ENCODE results near the gene RFC5. TPM values are rescaled to one million over a fixed set of nuclear protein-coding genes. Genes with fewer than 3 reads are reported as not detected.
"Not testable (repeated sequence)": the region's sequence is repeated elsewhere in the genome, so short reads cannot be mapped to it uniquely, and the experiment has no call there.

RFC5 gene
- polyA plus RNA-seq, 4 donors, result 34.7 to 39.6 (median 36.6) TPM

DNA sequence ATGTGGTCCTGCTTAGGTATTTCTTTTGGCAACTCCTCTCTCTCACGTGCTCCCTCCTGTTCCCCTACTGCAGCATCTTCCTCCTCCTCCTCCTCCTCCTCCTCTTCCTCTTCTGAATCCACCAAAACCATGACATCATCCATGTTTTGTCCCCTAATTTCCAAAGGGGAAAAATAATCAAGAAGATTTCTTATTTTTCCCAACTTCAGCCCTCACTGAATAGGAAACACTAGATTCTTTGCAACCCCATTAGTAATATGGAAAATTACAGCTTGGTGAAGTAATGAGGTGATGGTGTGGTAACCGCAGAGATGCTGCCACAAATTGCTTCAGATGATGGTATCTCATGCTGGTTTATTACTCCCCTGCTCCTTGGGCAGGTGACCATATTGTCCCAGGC, 51.9 kb downstream of the RFC5 start:
- no peak for DNase-seq (ENCODE audit: low read depth in 4 of 4, low spot score in 2 of 4)

DNA sequence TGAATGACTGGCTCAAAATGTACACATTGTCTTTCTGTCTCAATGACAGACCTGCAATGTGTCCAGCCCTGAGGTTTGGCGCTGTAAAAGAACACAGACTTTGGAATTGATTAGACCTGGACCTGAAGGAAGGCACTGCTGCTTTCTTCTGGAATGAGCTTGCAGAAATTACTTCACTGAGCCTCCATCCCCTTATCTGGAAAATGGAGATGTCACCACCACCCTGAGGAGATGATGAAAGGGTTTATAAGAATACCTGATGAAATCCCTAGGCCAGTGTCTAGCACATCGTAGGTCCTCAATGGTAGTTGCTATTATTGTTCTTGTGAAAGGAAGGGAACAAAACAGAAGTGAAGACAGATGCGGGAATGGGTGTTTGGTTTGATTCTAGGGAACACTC, 54.1 kb downstream of the RFC5 start:
- DNase-seq (ENCODE audit: low read depth in 4 of 4, low spot score in 2 of 4), result no peak

DNA sequence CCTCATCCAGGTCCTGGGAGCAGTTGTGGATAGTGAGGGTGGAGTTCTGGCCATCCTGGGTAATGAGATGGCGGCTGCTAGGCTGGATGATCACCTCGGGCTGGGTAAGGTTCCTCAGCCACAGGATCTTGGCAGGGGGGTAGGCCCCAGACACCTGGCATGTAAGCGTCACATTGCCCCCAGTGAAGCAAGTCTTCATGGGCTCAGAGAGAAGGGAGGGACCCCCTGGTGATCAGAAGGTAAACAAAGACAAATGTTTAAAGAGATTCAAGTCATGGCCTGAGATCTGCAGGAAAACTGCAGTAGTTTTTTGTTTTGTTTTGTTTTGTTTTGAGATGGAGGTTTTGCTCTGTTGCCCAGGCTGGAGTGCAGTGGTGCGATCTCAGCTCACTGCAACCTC, 57.3 kb downstream of the RFC5 start:
- no peak for DNase-seq (ENCODE audit: low read depth in 4 of 4, low spot score in 2 of 4)

DNA sequence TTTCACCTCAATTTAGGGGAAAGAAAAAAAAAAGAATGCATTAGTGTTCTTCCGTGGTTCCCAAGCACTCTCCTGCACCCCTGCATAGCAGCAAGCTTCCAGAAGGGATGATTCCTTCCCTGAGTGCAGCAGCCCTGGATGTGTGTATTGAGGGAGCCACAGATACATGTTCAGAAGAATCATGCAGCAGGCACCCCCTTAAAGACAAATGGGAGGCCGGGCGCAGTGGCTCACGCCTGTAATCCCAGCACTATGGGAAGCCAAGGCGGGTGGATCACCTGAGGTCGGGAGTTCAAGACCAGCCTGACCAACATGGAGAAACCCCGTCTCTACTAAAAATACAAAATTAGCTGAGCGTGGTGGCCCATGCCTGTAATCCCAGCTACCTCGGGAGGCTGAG, 65.0 kb downstream of the RFC5 start:
- not testable (repeated sequence) for DNase-seq (ENCODE audit: low read depth in 4 of 4, low spot score in 2 of 4)

Other genes starting within 250 kb of the RFC5 start
- gene KSR2, start 47.7 kb upstream of the RFC5 start, polyA plus RNA-seq (ENCODE audit: insufficient read length in 4 of 4), result under 1 TPM; 0.54 to 0.99 (median 0.78) TPM
- 10 to 100 TPM; 50.3 to 52.2 (median 51.6) TPM for gene WSB2, start 44.5 kb downstream of the RFC5 start, polyA plus RNA-seq (ENCODE audit: insufficient read length in 4 of 4)
- gene VSIG10, start 87.3 kb downstream of the RFC5 start, polyA plus RNA-seq (ENCODE audit: insufficient read length in 4 of 4), result 10 to 100 TPM; 17.6 to 34.5 (median 27.5) TPM
- gene PEBP1, start 119.4 kb downstream of the RFC5 start, polyA plus RNA-seq (ENCODE audit: insufficient read length in 4 of 4), result 100 to 1,000 TPM; 268 to 353 (median 333) TPM

All from left renal cortex interstitium (tissue), 4 donors.